Testis (tissue), 2 donors: ENCODE measurements around the gene CELA1.

Experiments
- POLR2A ChIP-seq: fragments of 450-650 bp; IDR thresholded peaks from one replicate; pipeline ENCODE4 v1.6.1; 2017; ENCODE audit warnings: antibody characterized with exemption, mild to moderate bottlenecking, moderate library complexity
- TF ChIP-seq, protein P1 (sequence below), 3 experiments: fragments of 450-650 bp in 2 of 3; fragments of 200-600 bp in 1 of 3; sonication (generic) in 1 of 3; IDR thresholded peaks; one replicate each; pipeline ENCODE4 v1.5.1; 2016 to 2019; ENCODE audit warnings: antibody characterized with exemption in 3 of 3, mild to moderate bottlenecking in 2 of 3, moderate library complexity in 1 of 3

DNA sequence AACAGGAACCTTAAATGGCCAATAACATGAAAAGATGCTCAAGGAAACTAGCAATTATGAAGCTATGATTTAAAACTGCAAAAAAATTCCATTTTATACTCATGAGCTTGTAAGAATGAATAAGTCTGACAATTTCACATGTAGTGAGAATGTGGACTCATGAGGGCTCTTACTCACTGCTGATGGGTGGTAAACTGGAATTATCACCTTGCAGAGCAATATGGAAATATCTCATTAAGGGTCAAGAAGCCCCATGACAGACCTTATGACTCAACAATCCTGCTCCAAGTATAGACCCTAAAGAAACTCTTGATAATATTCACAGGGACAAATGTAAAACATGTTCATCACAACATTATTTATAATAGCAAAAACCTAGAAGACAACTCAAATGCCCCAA, 52.8 kb downstream of the CELA1 start:
- TF ChIP-seq, protein P1, sequence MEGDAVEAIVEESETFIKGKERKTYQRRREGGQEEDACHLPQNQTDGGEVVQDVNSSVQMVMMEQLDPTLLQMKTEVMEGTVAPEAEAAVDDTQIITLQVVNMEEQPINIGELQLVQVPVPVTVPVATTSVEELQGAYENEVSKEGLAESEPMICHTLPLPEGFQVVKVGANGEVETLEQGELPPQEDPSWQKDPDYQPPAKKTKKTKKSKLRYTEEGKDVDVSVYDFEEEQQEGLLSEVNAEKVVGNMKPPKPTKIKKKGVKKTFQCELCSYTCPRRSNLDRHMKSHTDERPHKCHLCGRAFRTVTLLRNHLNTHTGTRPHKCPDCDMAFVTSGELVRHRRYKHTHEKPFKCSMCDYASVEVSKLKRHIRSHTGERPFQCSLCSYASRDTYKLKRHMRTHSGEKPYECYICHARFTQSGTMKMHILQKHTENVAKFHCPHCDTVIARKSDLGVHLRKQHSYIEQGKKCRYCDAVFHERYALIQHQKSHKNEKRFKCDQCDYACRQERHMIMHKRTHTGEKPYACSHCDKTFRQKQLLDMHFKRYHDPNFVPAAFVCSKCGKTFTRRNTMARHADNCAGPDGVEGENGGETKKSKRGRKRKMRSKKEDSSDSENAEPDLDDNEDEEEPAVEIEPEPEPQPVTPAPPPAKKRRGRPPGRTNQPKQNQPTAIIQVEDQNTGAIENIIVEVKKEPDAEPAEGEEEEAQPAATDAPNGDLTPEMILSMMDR (IDR thresholded peaks at IDR 0.05): no peak
- no peak for TF ChIP-seq POLR2A
